HFFc6 (cell line): ENCODE data around the gene CD79B. TPM values are rescaled to one million over a fixed set of nuclear protein-coding genes. Genes with fewer than 3 reads are reported as not detected.

Source experiments
- DNase-seq: peaks from one replicate; pipeline ENCODE4 v3.0.0-alpha.2; 2018
- H3K27ac Mint-ChIP-seq: 2 replicates; pipeline ENCODE4 v1.8.0; 2020; ENCODE audit warnings: mild to moderate bottlenecking, mixed read lengths
- H3K27me3 Mint-ChIP-seq: 2 replicates; pipeline ENCODE4 v1.8.0; 2021; ENCODE audit warnings: mild to moderate bottlenecking, moderate library complexity, mixed read lengths; ENCODE audit not compliant: insufficient read depth
- H3K36me3 Mint-ChIP-seq: 2 replicates; pipeline ENCODE4 v1.8.0; 2021; ENCODE audit warnings: low read depth, mixed read lengths
- H3K4me1 Mint-ChIP-seq: 2 replicates; pipeline ENCODE4 v1.8.0; 2020; ENCODE audit warnings: low read depth, mixed read lengths
- H3K4me3 Mint-ChIP-seq: 2 replicates; pipeline ENCODE4 v1.8.0; 2020; ENCODE audit warnings: mild to moderate bottlenecking, moderate library complexity, mixed read lengths
- H3K9me3 Mint-ChIP-seq: 2 replicates; pipeline ENCODE4 v1.8.0; 2020; ENCODE audit warnings: mild to moderate bottlenecking, mixed read lengths
- total RNA-seq, 6 experiments: library from RNA; stranded (reverse); fragmentation: NEBNext Ultra II Directional; extraction: Animal tissue kit (Norgen Biotek cat#: 25700); gene quantifications; 2 replicates in 1 of 6; 3 replicates in 5 of 6; pipeline ENCODE4 v1.2.3, GENCODE V29; 2021
- TF ChIP-seq, protein P1 (sequence below): fragments of 200-600 bp; sonication (generic); IDR thresholded peaks from 2 replicates; pipeline ENCODE4 v1.5.0; 2021; ENCODE audit warnings: antibody characterized with exemption, mild to moderate bottlenecking

Gene CD79B
- total RNA-seq, 6 experiments from 2014 or later, result 0.26 to 0.76 (median 0.34) TPM; not detected in 1

DNA sequence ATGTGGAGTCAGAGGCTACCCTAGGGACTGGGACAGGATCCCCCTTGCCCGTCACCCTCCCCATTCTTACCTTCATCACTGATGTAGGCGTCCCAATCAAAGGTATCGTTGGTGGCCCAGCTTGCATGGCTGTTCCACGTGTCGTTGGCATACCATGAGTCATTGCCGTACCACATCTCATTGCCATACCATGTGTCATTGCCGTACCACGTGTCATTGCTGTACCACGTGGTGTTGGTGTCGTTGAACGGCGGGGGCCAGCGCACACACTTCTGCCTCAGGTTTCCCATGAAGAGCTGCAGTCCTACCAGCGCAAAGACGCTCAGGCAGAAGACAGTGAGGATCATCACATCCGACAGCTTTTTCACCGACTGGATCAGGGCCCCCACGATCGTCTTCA lies 35.8 kb upstream of the CD79B start:
- H3K27me3 Mint-ChIP-seq, result peaks cover 11% of the 10 kb centered on the region

DNA sequence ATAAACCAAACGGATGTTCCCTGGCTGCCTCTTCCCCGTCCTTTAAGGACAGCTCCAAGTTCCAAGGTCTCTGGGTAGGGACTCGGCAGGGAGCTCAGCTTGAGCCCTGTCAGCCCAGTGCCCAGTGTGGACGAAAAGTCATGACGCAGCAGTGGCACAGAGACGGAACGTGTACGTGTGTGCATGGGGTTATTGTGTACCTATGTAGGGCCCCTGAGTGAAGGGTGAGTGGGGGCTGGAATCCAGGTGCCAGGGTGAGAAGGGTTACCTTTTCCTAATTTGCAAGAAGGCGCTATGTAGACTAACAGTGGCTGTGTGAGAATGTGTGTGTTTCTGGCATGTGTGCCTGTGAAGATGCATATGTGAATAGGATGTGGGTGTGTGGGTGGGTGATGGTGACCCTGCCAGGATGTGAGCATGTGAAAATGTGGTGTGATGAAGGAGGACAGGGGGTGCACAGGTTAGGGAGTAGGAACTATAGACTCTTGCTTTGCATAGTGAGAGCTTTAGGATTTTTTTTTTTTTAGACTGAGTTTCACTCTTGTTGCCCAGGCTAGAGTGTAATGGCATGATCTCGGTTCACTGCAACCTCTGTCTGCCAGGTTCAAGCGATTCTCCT lies 34.6 kb upstream of the CD79B start:
- peaks cover 13% of the 10 kb centered on the region for H3K27me3 Mint-ChIP-seq
- TF ChIP-seq, protein P1, sequence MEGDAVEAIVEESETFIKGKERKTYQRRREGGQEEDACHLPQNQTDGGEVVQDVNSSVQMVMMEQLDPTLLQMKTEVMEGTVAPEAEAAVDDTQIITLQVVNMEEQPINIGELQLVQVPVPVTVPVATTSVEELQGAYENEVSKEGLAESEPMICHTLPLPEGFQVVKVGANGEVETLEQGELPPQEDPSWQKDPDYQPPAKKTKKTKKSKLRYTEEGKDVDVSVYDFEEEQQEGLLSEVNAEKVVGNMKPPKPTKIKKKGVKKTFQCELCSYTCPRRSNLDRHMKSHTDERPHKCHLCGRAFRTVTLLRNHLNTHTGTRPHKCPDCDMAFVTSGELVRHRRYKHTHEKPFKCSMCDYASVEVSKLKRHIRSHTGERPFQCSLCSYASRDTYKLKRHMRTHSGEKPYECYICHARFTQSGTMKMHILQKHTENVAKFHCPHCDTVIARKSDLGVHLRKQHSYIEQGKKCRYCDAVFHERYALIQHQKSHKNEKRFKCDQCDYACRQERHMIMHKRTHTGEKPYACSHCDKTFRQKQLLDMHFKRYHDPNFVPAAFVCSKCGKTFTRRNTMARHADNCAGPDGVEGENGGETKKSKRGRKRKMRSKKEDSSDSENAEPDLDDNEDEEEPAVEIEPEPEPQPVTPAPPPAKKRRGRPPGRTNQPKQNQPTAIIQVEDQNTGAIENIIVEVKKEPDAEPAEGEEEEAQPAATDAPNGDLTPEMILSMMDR, result no peak
- no peak overlapping the region for H3K27ac Mint-ChIP-seq
- H3K9me3 Mint-ChIP-seq, result no peaks in the 10 kb centered on the region
- DNase-seq, result no peak
- no peak overlapping the region for H3K4me3 Mint-ChIP-seq
- H3K36me3 Mint-ChIP-seq, result no peaks in the 10 kb centered on the region
- no peaks in the 10 kb centered on the region for H3K4me1 Mint-ChIP-seq

More for the DNA sequence above, 35.8 kb upstream of the CD79B start:
- TF ChIP-seq, protein P1, result no peak
- Mint-ChIP-seq H3K36me3 (no peaks in the 10 kb centered on the region), H3K4me1 (no peaks in the 10 kb centered on the region), H3K4me3 (no peak overlapping the region), H3K27ac (no peak overlapping the region), H3K9me3 (no peaks in the 10 kb centered on the region)
- DNase-seq, result no peak

- Mint-ChIP-seq H3K4me3 (no peak overlapping the region), H3K4me1 (no peaks in the 10 kb centered on the region)
Observed at GRCh38 chr17:63963123-63963522, 31.0 kb upstream of the CD79B start.

DNA sequence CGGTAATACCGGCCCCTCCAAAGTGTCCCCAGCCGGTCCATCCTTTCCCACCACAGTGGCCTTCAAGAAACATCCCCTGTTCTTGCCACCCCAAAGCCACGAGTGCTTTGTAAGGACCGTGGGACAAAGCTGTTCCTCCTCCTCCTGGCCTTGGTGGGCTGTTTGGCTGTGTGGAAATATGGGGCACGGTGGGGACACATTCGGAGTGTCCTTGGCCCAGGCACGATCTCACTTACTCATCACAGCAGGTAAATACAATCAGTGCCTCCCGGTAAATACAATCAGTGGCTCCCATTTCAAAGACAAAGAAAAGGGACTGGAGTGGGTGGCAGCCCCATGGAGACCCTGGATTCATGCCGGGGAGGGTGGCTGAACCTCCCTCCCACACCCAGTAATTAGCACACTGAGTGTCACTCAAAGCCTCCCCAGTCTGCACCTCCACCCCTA lies 30.2 kb upstream of the CD79B start:
- TF ChIP-seq, protein P1, result no peak

More at GRCh38 chr17:63963123-63963522, 31.0 kb upstream of the CD79B start:
- DNase-seq, result no peak
- Mint-ChIP-seq H3K27me3 (peaks cover 3% of the 10 kb centered on the region), H3K36me3 (no peaks in the 10 kb centered on the region), H3K9me3 (no peaks in the 10 kb centered on the region), H3K27ac (no peak overlapping the region)
- TF ChIP-seq, protein P1, result no peak

DNA sequence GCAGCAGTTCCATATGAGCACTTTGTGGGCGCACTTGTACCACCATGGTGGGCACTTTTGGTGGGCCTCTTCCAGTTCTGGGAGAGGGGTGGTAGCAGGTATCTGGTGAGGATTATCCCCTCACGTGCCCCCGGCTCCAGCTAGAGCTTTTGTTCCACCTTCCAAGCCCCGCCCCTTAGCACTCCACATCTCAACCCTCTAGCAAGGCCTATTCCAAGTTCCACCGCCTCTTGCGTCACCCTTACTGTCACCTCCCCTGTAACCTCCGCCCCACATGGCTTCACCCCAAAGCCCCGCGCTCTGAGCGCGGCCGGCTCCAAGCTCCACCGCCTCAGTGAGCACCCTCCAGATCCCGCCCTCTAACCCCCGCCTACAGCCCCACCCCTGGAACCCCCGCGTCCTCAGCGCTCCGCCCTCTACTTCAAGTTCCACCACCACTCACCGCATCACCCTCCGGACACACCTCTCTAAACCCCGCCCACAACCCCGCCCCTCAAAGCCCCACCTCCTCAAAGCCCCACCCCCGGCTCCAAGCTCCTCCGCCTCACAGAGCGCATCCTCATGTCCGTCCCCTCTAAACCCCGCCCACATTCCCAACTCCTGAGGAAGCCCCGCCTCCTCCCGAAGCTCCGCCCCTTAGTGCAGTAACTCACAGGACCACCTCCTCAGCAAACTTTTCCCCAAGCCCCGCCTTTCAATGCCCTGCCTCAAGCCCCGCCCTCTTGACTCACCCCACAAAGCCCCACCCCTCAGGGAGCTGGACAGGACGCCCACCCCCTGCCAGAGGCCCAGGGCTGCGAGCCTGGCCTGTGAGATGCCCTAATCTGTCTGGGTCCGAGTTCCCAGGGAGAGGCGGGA lies 29.5 kb upstream of the CD79B start:
- H3K36me3 Mint-ChIP-seq, result no peaks in the 10 kb centered on the region
- no peak overlapping the region for H3K27ac Mint-ChIP-seq
- H3K4me1 Mint-ChIP-seq, result peaks cover 7% of the 10 kb centered on the region
- H3K9me3 Mint-ChIP-seq, result no peaks in the 10 kb centered on the region
- TF ChIP-seq, protein P1, result no peak
- peak; percentile 8 for DNase-seq
- no peak overlapping the region for H3K4me3 Mint-ChIP-seq
- peaks cover 3% of the 10 kb centered on the region for H3K27me3 Mint-ChIP-seq

More for the DNA sequence above, 30.2 kb upstream of the CD79B start:
- Mint-ChIP-seq H3K4me3 (no peak overlapping the region), H3K27me3 (peaks cover 3% of the 10 kb centered on the region), H3K9me3 (no peaks in the 10 kb centered on the region), H3K36me3 (no peaks in the 10 kb centered on the region), H3K27ac (no peak overlapping the region), H3K4me1 (no peaks in the 10 kb centered on the region)
- no peak for DNase-seq
